ENCODE results near the gene DUOXA1. TPM values are rescaled to one million over a fixed set of nuclear protein-coding genes. Genes with fewer than 3 reads are reported as not detected.

The DUOXA1 gene, protein sequence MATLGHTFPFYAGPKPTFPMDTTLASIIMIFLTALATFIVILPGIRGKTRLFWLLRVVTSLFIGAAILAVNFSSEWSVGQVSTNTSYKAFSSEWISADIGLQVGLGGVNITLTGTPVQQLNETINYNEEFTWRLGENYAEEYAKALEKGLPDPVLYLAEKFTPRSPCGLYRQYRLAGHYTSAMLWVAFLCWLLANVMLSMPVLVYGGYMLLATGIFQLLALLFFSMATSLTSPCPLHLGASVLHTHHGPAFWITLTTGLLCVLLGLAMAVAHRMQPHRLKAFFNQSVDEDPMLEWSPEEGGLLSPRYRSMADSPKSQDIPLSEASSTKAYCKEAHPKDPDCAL
- polyA plus RNA-seq (ENCODE audit: low read depth in 6 of 6): not detected

DNA sequence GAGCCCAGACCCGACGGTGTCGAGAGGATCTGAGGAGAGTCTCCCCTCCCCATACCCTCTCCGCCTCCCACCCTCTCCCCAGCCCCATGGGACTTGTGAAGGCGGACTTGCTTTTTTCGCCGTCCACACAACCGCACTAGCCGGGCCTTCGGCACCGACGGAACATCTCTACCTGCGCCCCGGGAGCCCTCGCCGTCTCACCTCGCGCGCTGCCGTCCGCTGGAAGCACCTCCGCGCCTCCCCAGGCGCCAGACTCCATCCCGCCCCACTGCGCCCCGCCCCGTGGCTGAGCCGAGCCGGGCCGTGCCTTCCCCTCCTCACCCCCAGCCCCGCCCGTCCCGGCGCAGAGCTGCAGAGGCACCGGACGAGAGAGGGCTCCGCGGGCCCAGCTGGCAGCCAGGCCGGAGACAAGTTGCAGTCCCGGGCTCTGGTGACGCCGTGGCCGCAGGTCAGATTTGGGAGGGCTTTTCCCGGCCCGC lies at the start of gene DUOXA1, which contains the start of gene DUOX1:
Gene DUOXA1, minus strand, starts transcription at position 229 of the 479 bp plus-strand sequence. CDS start 6,865 bp downstream, outside the sequence.
Gene DUOX1, plus strand, starts transcription at position 344 of the 479 bp plus-strand sequence. CDS start 1,973 bp downstream, outside the sequence.
- Mint-ChIP-seq H3K36me3 (peaks cover 0 to 10% of the 10 kb centered on the region in 2 donors), H3K4me3 (peak within 1 kb of the TSS; percentile 42 to 81 (median 68)), H3K27me3 (peaks cover 68 to 89% (median 84%) of the 10 kb centered on the region in 3 donors), H3K4me1 (peaks cover 8 to 21% (median 10%) of the 10 kb centered on the region in 3 donors), H3K27ac (peak within 1 kb of the TSS in 2 of 6 donors; percentile 12 to 43), H3K9me3 (peaks cover 0 to 1% (median 0%) of the 10 kb centered on the region in 7 donors)
- DNase-seq (no peak), ATAC-seq (ENCODE audit: low read depth in 2 of 2) (peak; percentile 72 to 77)

DNA sequence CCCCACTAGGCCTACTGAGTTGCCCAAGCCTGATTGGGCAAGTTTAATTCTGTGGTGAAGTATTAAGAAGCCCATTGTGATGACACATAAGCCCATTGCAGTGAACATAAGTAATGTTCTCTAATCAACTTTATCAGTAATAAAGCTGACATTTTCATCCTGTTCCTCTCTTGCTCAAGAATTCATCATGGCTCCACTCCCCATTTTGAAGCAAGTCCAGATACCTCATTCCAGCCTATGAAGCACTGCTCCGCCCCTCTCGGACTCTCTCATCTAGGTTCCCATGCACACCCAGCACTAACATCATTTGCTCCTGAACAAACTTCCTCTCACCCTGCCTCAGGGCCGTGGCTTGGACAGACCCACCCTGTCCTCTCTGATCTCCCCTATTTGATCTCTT lies 47.6 kb upstream of the DUOXA1 start:
- Mint-ChIP-seq H3K36me3 (no peaks in the 10 kb centered on the region), H3K27ac (peak overlapping the region in 1 of 6 donors; percentile 1), H3K4me1 (peaks cover 2 to 13% (median 5%) of the 10 kb centered on the region in 3 donors), H3K4me3 (no peak overlapping the region), H3K9me3 (no peaks in the 10 kb centered on the region), H3K27me3 (peaks cover 0 to 7% (median 0%) of the 10 kb centered on the region in 3 donors)
- no peak for ATAC-seq (ENCODE audit: low read depth in 2 of 2)
- DNase-seq: no peak

DNA sequence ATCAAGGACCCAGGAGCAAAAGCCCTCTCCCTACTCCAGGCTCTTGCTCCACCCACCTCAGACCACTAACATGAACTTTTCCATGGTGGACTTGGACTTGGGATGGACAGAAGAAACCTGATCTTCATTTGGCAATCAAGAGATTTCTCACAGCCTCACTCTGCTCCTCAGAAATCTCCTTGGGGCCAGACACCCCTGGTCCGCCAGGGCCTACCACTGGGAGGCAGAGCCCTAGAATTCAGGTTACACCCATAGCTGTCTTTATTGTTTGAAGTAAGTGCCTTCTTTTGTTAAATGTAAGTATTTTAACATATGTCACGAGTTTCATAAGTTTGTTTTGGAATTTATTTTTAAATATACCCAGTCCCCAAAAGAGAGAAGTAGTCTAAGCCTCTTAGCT lies 44.9 kb upstream of the DUOXA1 start:
- Mint-ChIP-seq H3K36me3 (no peaks in the 10 kb centered on the region), H3K4me1 (peaks cover 0 to 5% (median 5%) of the 10 kb centered on the region in 3 donors), H3K9me3 (no peaks in the 10 kb centered on the region), H3K27ac (peak overlapping the region in 1 of 6 donors; percentile 56), H3K4me3 (no peak overlapping the region), H3K27me3 (no peaks in the 10 kb centered on the region)
- ATAC-seq (ENCODE audit: low read depth in 2 of 2) (no peak), DNase-seq (no peak)

DNA sequence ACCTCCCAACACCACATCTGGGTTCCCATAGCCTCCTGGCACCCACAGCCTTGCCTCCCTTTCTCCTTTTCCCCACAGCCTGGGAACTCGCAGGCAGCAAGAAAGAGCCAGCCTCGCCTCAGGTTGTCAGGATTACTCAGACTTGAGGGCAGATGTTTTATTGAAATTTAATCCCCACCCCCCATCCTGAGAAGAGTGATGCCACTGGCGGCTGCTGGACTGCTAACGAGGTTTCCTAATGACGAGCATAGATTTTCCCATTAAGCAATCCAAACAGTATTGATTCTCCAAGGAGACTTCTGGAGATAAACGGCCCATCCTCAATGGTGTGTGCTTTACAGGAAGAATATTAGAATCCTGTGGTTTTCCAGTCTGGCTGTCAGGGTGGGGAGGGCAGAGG lies 44.4 kb upstream of the DUOXA1 start:
- no peaks in the 10 kb centered on the region for H3K36me3 Mint-ChIP-seq
- H3K27ac Mint-ChIP-seq: no peak overlapping the region
- H3K27me3 Mint-ChIP-seq: no peaks in the 10 kb centered on the region
- peaks cover 0 to 10% (median 8%) of the 10 kb centered on the region in 3 donors for H3K4me1 Mint-ChIP-seq
- H3K4me3 Mint-ChIP-seq: no peak overlapping the region
- DNase-seq (no peak), ATAC-seq (ENCODE audit: low read depth in 2 of 2) (no peak)
- H3K9me3 Mint-ChIP-seq: no peaks in the 10 kb centered on the region

DNA sequence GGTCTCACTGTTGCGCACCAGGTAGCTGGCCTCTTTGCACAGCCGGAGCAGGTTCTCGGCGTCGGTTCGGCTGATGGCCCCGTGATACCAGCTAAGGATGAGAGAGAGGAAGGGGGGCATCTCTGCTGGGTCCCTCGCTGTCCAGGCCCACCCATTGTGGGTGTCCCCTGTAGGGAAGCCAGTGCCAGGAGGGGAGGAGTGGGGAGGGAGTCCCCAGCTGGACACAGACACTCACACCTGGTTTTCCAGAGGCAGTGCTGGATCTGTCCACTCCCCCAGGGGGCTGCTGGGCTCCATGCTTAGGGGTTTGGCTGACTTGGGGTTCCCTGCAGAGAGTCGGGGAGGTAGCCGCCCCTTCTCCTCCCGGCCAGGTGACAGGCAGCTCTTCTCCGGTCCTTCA lies 42.2 kb upstream of the DUOXA1 start:
- ATAC-seq (ENCODE audit: low read depth in 2 of 2) (no peak), DNase-seq (no peak)
- peaks cover 4 to 23% (median 20%) of the 10 kb centered on the region in 3 donors for H3K4me1 Mint-ChIP-seq
- no peak overlapping the region for H3K4me3 Mint-ChIP-seq
- no peaks in the 10 kb centered on the region for H3K27me3 Mint-ChIP-seq
- no peaks in the 10 kb centered on the region for H3K9me3 Mint-ChIP-seq
- H3K27ac Mint-ChIP-seq: no peak overlapping the region
- H3K36me3 Mint-ChIP-seq: no peaks in the 10 kb centered on the region

DNA sequence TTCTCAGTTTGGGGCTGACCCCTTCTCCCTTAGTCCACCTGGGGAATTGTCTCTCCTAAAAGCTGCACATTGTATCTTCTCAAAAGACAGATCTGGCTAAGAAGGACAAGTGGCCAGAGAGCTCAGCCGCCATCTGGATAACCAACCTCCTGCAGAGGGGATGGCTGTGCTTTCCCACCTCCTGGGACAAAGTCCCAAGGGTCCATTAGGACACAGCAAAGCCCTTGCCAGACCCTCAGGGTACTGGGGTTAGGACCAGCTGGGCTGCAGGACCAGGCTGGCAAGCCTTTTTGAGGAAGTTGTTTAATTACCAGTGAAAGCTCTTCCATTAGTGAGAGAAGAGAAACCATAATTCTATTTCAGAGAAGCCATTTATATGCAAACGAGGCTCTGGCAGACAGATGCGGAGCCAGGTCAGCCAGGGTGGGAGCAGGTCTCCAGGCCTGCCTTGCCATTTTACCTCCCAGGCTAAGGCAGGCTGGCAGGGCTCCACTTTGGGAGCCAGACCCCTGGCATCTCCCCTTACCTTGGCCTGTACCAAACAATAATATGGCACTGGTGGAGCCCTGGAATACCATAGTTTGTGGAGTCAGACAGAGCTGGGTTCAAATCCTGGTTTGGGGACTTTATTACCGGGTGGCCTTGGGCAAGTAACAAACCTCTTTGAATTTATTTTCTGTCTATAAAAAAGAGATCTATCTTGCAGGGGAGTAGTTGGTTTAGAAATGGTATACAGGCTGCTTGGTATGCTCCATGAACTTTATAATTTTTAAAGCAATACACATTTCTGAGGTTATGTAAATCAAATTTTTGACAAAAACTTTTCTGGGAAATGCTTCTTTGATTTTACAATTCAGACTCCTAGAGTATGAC lies 40.2 kb upstream of the DUOXA1 start:
- H3K27me3 Mint-ChIP-seq: no peaks in the 10 kb centered on the region
- peak overlapping the region in 2 of 8 donors; percentile 25 to 79 for H3K4me3 Mint-ChIP-seq
- peak overlapping the region; percentile 34 to 73 (median 53) for H3K27ac Mint-ChIP-seq
- no peaks in the 10 kb centered on the region for H3K9me3 Mint-ChIP-seq
- ATAC-seq (ENCODE audit: low read depth in 2 of 2): no peak
- no peaks in the 10 kb centered on the region for H3K36me3 Mint-ChIP-seq
- no peak for DNase-seq
- H3K4me1 Mint-ChIP-seq: peaks cover 10 to 38% (median 36%) of the 10 kb centered on the region in 3 donors

DNA sequence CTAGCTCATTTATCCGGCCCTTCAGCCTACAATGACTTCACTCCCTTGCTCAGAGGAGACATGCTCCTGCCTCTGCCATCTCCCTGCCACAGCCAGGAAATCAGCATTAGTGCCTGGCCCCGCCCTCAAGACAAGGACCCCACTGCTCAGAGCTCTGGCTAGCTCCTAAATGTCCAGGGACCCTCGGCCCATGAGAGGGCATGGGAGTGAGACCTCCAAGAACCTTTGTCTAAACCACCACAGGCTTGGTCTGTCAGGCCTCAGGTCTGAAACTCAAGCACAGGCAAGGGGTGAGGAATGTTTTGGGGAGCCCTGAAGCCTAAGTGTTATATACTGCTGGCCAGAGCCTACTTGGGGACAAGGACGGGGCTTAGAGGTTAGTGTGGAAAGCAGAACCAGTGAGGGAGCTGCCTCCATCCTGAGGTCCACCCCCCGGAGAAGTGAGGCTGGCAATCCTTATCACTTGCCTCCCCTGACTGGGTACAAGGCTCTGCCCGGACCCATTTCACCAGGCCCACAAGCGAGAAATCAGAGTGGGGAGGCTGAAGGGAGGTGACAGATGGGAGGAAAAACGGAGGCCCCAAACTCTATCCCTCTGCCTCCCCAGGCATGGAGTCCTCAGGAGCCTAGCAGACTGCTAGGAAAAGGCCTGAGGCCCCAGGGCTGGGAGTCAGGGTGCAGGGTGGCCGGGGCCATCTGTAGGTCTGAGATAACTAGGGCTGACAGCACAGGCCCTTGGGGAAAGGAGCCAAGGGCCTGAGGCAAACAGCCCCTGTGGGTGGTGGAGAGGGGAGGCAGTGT lies 39.3 kb upstream of the DUOXA1 start:
- Mint-ChIP-seq H3K27me3 (no peaks in the 10 kb centered on the region), H3K36me3 (no peaks in the 10 kb centered on the region), H3K4me3 (peak overlapping the region in 2 of 8 donors; percentile 15 to 79), H3K27ac (peak overlapping the region in 4 of 6 donors; percentile 42 to 87 (median 74)), H3K9me3 (no peaks in the 10 kb centered on the region), H3K4me1 (peaks cover 10 to 40% (median 37%) of the 10 kb centered on the region in 3 donors)
- ATAC-seq (ENCODE audit: low read depth in 2 of 2): no peak
- no peak for DNase-seq

DNA sequence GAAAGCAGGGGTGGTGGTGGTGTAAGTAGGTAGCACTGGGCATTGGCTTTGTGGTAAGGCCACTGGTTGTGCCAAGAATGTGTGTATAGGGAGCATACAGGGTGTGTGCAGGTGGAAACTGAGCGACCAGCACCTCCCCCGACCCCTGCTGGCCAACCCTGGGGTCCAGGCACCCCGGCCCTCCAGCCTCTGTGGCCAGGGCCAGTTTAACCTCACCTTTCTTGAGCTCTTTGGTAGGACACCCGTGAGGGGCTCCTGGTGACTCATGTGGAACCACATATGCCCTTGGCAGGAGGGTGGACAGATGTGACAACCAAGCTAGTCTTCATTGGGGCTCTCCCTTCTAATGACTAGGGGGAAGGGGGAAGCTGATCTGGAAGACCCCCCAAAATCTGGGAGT lies 38.6 kb upstream of the DUOXA1 start:
- ATAC-seq (ENCODE audit: low read depth in 2 of 2) (no peak), DNase-seq (no peak)
- Mint-ChIP-seq H3K9me3 (no peaks in the 10 kb centered on the region), H3K27ac (peak overlapping the region in 2 of 6 donors; percentile 73 to 87), H3K27me3 (no peaks in the 10 kb centered on the region), H3K36me3 (no peaks in the 10 kb centered on the region), H3K4me3 (peak overlapping the region in 3 of 8 donors; percentile 15 to 79 (median 25)), H3K4me1 (peaks cover 10 to 46% (median 40%) of the 10 kb centered on the region in 3 donors)

DNA sequence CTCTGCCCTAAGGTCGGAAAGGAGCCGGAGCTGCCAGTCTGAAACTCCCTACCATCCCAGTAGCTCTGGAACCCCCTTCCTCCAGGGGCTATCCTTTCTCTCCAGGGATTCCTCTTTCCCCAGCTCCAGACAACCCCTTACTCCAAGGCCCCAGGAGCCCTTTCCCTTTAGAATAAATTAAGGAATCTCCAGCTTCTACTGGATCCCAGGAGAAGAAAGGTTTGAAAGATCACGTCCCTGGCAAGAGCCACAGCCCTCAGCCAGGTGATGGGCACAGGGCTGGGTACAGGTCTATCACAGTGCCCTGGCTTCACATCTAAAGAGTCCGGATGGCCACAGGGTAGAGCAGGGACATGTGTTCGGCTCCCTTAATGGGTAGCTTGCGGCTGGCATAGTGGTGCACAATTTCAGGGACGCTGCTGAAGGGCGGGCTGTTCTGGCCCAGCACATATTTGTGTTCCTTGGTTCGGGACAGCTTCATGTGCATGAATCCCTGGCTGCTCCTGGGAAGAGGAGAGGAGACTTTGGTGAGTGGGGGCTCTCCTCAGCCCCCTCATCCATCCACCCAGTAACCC lies 38.0 kb upstream of the DUOXA1 start:
- ATAC-seq (ENCODE audit: low read depth in 2 of 2) (no peak), DNase-seq (no peak)
- H3K27me3 Mint-ChIP-seq: no peaks in the 10 kb centered on the region
- H3K4me1 Mint-ChIP-seq: peaks cover 16 to 52% (median 44%) of the 10 kb centered on the region in 3 donors
- H3K27ac Mint-ChIP-seq: peak overlapping the region; percentile 44 to 88 (median 61)
- H3K9me3 Mint-ChIP-seq: no peaks in the 10 kb centered on the region
- no peaks in the 10 kb centered on the region for H3K36me3 Mint-ChIP-seq
- H3K4me3 Mint-ChIP-seq: peak overlapping the region; percentile 71 to 90 (median 79)

DNA sequence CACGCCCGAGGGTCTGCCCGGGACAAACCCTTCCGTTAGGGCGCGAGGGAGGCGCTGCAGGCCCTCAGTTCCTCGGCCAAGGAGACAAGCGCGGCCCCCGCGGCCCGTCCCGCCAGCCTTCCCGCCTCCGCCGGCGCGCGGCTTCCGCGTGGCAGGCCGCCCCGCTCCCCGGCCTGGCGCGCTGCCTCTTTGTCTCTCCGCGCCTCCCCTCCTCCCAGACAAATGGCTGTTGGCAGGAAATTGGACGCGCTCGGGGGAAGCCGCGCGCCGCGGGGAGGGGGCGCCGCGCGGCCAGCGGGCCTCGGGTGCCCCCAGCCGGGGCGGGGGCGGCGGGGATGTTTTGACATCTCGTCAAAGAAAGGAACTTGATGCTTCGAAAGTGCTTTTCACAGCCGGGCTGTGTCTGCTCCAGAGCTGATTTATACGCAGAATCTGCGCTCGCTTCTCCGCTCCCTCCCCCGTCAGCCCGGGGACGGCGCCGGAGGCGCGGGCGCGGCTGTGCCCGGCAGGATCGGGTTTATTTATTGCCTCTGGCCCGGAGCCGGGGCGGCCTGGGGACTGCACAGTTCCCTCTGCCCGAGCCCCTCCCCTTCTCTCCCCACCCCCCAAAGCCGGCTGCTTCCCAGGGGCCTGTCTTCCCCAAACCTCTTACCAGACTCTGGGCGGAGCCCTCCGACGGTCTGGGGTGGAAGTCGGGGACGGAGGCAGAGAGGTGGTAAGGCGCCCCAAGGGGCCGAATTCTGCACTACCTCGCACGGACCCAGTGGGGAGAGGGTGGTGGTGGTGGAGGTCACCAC lies 37.4 kb upstream of the DUOXA1 start:
- Mint-ChIP-seq H3K36me3 (no peaks in the 10 kb centered on the region), H3K9me3 (no peaks in the 10 kb centered on the region), H3K27me3 (no peaks in the 10 kb centered on the region), H3K4me1 (peaks cover 16 to 54% (median 46%) of the 10 kb centered on the region in 3 donors), H3K4me3 (peak overlapping the region; percentile 71 to 90 (median 79)), H3K27ac (peak overlapping the region; percentile 44 to 88 (median 61))
- DNase-seq (peak; percentile 84), ATAC-seq (ENCODE audit: low read depth in 2 of 2) (peak; percentile 89 to 93)

DNA sequence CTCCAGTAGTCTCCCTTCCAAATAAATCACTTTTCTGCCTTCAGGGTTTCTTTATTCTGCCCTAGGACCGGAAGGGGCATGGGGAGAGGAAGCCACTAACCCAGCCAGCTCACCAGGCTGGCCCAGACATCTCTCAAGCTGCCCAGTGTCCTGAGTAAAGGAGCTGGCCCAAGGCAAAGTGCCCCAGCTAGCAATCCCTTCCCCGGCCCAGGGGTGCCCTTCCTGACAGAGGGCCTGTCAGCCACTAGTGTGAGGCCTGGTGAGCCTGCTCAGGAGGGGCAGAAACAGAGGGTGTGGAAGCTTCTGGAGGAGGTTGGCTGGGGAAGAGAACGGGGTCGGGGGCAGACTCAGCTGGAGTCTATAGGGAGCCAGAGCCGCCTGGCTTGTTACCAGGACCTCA lies 35.9 kb upstream of the DUOXA1 start:
- ATAC-seq (ENCODE audit: low read depth in 2 of 2): no peak

DNA sequence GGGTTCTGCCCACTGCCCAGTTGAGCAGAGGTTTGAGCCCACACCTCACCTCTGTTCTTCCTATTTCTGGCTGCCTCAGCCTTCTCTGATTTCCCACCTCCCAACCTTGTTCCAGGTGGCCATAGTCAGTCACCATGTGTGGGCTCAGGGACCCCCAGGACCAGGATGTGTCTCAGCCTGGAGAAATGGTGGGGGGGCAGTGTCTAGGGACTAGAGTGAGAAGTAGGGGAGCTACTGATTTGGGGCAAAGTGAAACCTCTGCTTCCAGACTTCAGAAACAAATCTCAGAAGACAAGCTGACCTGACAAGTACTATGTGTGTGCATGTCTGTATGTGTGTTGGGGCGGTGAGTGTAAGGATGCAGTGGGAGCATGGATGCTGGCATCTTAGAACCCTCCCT lies 35.2 kb upstream of the DUOXA1 start:
- DNase-seq (no peak), ATAC-seq (ENCODE audit: low read depth in 2 of 2) (no peak)
- Mint-ChIP-seq H3K4me1 (peaks cover 23 to 52% (median 46%) of the 10 kb centered on the region in 3 donors), H3K4me3 (peak overlapping the region; percentile 20 to 87 (median 77)), H3K9me3 (no peaks in the 10 kb centered on the region), H3K27ac (peak overlapping the region in 5 of 6 donors; percentile 22 to 88 (median 65)), H3K27me3 (no peaks in the 10 kb centered on the region), H3K36me3 (no peaks in the 10 kb centered on the region)

More for the DNA sequence above, 35.9 kb upstream of the DUOXA1 start:
- Mint-ChIP-seq H3K9me3 (no peaks in the 10 kb centered on the region), H3K27ac (peak overlapping the region in 5 of 6 donors; percentile 63 to 96 (median 90)), H3K36me3 (no peaks in the 10 kb centered on the region), H3K27me3 (no peaks in the 10 kb centered on the region), H3K4me3 (peak overlapping the region; percentile 71 to 87 (median 80)), H3K4me1 (peaks cover 18 to 54% (median 48%) of the 10 kb centered on the region in 3 donors)
- DNase-seq: no peak
